Measurements from ENCODE around the gene CNNM2. TPM values are rescaled to one million over a fixed set of nuclear protein-coding genes. Genes with fewer than 3 reads are reported as not detected.

The CNNM2 gene
- total RNA-seq, 1 experiment from 2014 or later, result 16.1 TPM

DNA sequence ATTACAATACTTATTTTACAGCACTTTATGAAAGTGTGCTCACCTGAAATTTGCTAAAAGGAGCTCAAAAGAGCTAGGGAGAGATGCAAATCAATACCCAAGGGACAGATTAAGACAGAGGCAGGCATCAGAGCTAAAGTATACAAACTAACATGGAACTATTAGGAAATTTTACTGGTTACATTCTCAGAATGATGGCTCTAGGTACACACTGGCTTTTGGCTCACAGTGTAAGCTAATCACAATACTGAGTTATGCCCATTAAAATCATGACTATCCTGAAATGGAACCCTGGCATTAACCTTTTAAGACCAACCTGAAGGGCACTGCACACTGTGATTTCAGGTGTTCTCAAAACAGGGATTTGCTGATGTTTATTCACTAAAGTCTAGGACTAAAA, 176.9 kb downstream of the CNNM2 start:
- DNase-seq, result no peak
- no peak for TF ChIP-seq CTCF (IDR thresholded peaks at IDR 0.05; ENCODE audit: insufficient read depth in 1 of 2, low read depth in 1 of 2, low read length in 1 of 2, severe bottlenecking in 1 of 2, unreplicated experiment in 1 of 2)
- Mint-ChIP-seq H3K4me3 (ENCODE audit: unreplicated experiment) (no peak overlapping the region), H3K4me1 (ENCODE audit: low read depth, unreplicated experiment) (no peaks in the 10 kb centered on the region), H3K27me3 (ENCODE audit: insufficient read depth, unreplicated experiment) (no peaks in the 10 kb centered on the region), H3K27ac (ENCODE audit: unreplicated experiment) (no peak overlapping the region), H3K9me3 (ENCODE audit: unreplicated experiment) (no peaks in the 10 kb centered on the region), H3K36me3 (ENCODE audit: insufficient read depth, unreplicated experiment) (peaks cover 64% of the 10 kb centered on the region)
- intact Hi-C loops (cut with micrococcal nuclease; ENCODE audit: unreplicated experiment), result no loop called here
- Histone ChIP-seq H3K4me3 (ENCODE audit: low read depth, low read length) (no peak overlapping the region), H3K9me3 (no peaks in the 10 kb centered on the region), H3K36me3 (ENCODE audit: control insufficient read depth, insufficient read depth, low read length) (peaks cover 1% of the 10 kb centered on the region; the same call in 1 of the 2 replicates), H3K4me1 (no peaks in the 10 kb centered on the region), H3K27me3 (replicated peaks; ENCODE audit: control insufficient read depth, insufficient read depth, low read length) (no peaks in the 10 kb centered on the region)
- CTCF ChIA-PET, result interaction anchor here (0.9 kb wide), 1 partner anchor 14 kb away, joined by 7 read pairs; no protein-coding TSS in a partner anchor
- no TSS peak for BruUV-seq (replicated peaks)
- POLR2A ChIA-PET, result no interaction called here

DNA sequence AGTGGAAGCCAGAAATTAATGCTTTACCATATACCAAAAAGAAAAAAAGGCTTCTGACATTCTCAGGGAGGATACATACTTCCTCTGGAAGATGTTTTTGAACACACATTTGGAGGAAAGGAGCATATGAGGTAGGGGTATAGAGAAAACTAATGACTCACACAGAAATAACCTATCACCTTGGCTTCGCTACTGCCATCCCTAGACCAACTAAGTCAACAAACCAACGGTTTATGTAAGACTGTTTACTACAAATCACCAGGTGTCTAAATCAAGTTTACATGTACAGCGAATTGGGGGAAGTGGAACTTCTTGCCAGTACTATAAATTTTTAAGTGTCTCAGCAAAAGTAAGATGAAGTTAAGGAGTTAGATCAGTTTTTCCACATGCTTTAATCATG, 178.0 kb downstream of the CNNM2 start:
- no peak for DNase-seq

GRCh38 chr10:103098240-103098639, 180.1 kb downstream of the CNNM2 start:
- no peak for TF ChIP-seq CTCF (IDR thresholded peaks at IDR 0.05; ENCODE audit: insufficient read depth in 1 of 2, low read depth in 1 of 2, low read length in 1 of 2, severe bottlenecking in 1 of 2, unreplicated experiment in 1 of 2)
- H3K27me3 ChIP-seq (replicated peaks; ENCODE audit: control insufficient read depth, insufficient read depth, low read length), result no peaks in the 10 kb centered on the region
- no peaks in the 10 kb centered on the region for H3K4me1 ChIP-seq
- intact Hi-C loops (cut with micrococcal nuclease; ENCODE audit: unreplicated experiment), result no loop called here
- Mint-ChIP-seq H3K4me3 (ENCODE audit: unreplicated experiment) (no peak overlapping the region), H3K36me3 (ENCODE audit: insufficient read depth, unreplicated experiment) (peaks cover 55% of the 10 kb centered on the region), H3K27me3 (ENCODE audit: insufficient read depth, unreplicated experiment) (no peaks in the 10 kb centered on the region), H3K27ac (ENCODE audit: unreplicated experiment) (no peak overlapping the region), H3K4me1 (ENCODE audit: low read depth, unreplicated experiment) (no peaks in the 10 kb centered on the region), H3K9me3 (ENCODE audit: unreplicated experiment) (no peaks in the 10 kb centered on the region)
- H3K9me3 ChIP-seq, result no peaks in the 10 kb centered on the region
- H3K4me3 ChIP-seq (ENCODE audit: low read depth, low read length), result no peak overlapping the region
- BruUV-seq (replicated peaks), result no TSS peak
- H3K36me3 ChIP-seq (ENCODE audit: control insufficient read depth, insufficient read depth, low read length), result peaks cover 1% of the 10 kb centered on the region; the same call in 1 of the 2 replicates
- ChIA-PET CTCF (no interaction called here), POLR2A (no interaction called here)
- DNase-seq, result no peak

More for the DNA sequence above, 178.0 kb downstream of the CNNM2 start:
- Mint-ChIP-seq H3K36me3 (ENCODE audit: insufficient read depth, unreplicated experiment) (peaks cover 61% of the 10 kb centered on the region), H3K9me3 (ENCODE audit: unreplicated experiment) (no peaks in the 10 kb centered on the region), H3K4me3 (ENCODE audit: unreplicated experiment) (no peak overlapping the region), H3K27me3 (ENCODE audit: insufficient read depth, unreplicated experiment) (no peaks in the 10 kb centered on the region), H3K4me1 (ENCODE audit: low read depth, unreplicated experiment) (no peaks in the 10 kb centered on the region), H3K27ac (ENCODE audit: unreplicated experiment) (no peak overlapping the region)
- ChIA-PET POLR2A (no interaction called here), CTCF (no interaction called here)
- TF ChIP-seq CTCF (IDR thresholded peaks at IDR 0.05; ENCODE audit: insufficient read depth in 1 of 2, low read depth in 1 of 2, low read length in 1 of 2, severe bottlenecking in 1 of 2, unreplicated experiment in 1 of 2), result no peak
- Histone ChIP-seq H3K36me3 (ENCODE audit: control insufficient read depth, insufficient read depth, low read length) (peaks cover 1% of the 10 kb centered on the region; the same call in 1 of the 2 replicates), H3K27me3 (replicated peaks; ENCODE audit: control insufficient read depth, insufficient read depth, low read length) (no peaks in the 10 kb centered on the region), H3K4me3 (ENCODE audit: low read depth, low read length) (no peak overlapping the region), H3K9me3 (no peaks in the 10 kb centered on the region), H3K4me1 (no peaks in the 10 kb centered on the region)
- intact Hi-C loops (cut with micrococcal nuclease; ENCODE audit: unreplicated experiment), result no loop called here
- no TSS peak for BruUV-seq (replicated peaks)
